ENCODE results near the gene GIT2. TPM values are rescaled to one million over a fixed set of nuclear protein-coding genes. Genes with fewer than 3 reads are reported as not detected.
"Not testable (repeated sequence)": the region's sequence is repeated elsewhere in the genome, so short reads cannot be mapped to it uniquely, and the experiment has no call there.

Gene GIT2
- total and polyA plus RNA-seq, 2 of the 8 experiments (the other 6 are each of a cell fraction or from before 2014, with no cell fraction given) = 9.6 to 20.7 TPM

DNA sequence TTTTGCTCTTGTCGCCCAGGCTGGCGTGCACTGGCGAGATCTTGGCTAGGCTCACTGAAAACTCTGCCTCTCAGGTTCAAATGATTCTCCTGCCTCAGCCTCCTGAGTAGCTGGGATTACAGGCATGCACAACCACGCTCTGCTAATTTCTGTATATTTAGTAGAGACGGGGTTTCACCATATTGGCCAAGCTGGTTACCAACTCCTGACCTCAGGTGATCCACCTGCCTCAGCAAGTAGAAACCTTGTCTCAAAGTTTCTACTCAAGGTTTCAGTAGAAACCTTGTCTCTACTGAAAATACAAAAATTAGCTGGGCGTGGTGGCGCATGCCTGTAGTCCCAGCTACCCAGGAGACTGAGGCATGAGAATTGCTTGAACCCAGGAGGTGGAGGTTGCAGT, 104.4 kb downstream of the GIT2 start:
- WGBS, 2 experiments (ENCODE audit: extremely low coverage in 1 of 2, insufficient coverage in 1 of 2, insufficient read length in 1 of 2, insufficient replicate concordance in 2 of 2, low coverage in 1 of 2, low lambda C conversion rate in 2 of 2, missing lambda C conversion rate in 1 of 2) = 87% methylated on average over 7 of the region's 7 CpGs; no CpG with 5 or more reads in 1 of the 2 experiments
- FAIRE-seq; POLR2A ChIA-PET (ENCODE audit: partially characterized antibody): not testable (repeated sequence)

More for the DNA sequence above, 104.4 kb downstream of the GIT2 start:
- not testable (repeated sequence) for H2BK20ac ChIP-seq (ENCODE audit: low read length); H2BK5ac ChIP-seq (ENCODE audit: low read depth, low read length); H4K5ac ChIP-seq (ENCODE audit: insufficient read length, low read depth, low read length); H3K4me2 ChIP-seq (ENCODE audit: insufficient read depth in 1 of 2, low read depth in 2 of 2, low read length in 2 of 2); H4K91ac ChIP-seq (replicated peaks; ENCODE audit: insufficient read length, low read length); H3K4me1 ChIP-seq (replicated peaks in 1 of 4; ENCODE audit: control insufficient read depth in 3 of 4, insufficient read depth in 4 of 4, low read length in 3 of 4); H3K9ac ChIP-seq (replicated peaks in 1 of 4; ENCODE audit: extremely low read depth in 1 of 4, low read depth in 3 of 4, low read length in 3 of 4); H3K79me2 ChIP-seq (ENCODE audit: control insufficient read depth in 1 of 2, insufficient read depth in 2 of 2, low read length in 2 of 2); H3K18ac ChIP-seq (ENCODE audit: extremely low read depth, low read length); H3K4ac ChIP-seq (replicated peaks; ENCODE audit: insufficient read length, low read depth, low read length); H3K4me3 ChIP-seq (ENCODE audit: extremely low read depth in 1 of 4, insufficient read depth in 2 of 4, low read depth in 3 of 4, low read length in 4 of 4); H2BK120ac ChIP-seq (replicated peaks; ENCODE audit: low read depth, low read length); H2BK12ac ChIP-seq (ENCODE audit: low read depth, low read length); H2AK5ac ChIP-seq (ENCODE audit: low read depth, low read length); H2AFZ ChIP-seq (ENCODE audit: low read length); H3K23ac ChIP-seq (ENCODE audit: insufficient read length); H3K23me2 ChIP-seq (ENCODE audit: low read depth, low read length); H3K79me1 ChIP-seq (ENCODE audit: low read depth, low read length); H3K9me3 ChIP-seq (ENCODE audit: insufficient read depth in 2 of 2, low read depth in 1 of 2, low read length in 1 of 2); H4K20me1 ChIP-seq (replicated peaks in 1 of 2; ENCODE audit: control insufficient read depth in 1 of 2, insufficient read depth in 2 of 2, low read length in 2 of 2); H3K27ac ChIP-seq (ENCODE audit: low read depth, low read length); H3K36me3 ChIP-seq (ENCODE audit: control insufficient read depth in 2 of 4, insufficient read depth in 4 of 4, low read length in 3 of 4); H3K14ac ChIP-seq (ENCODE audit: insufficient read length); DNase-seq (ENCODE audit: low read depth in 1 of 2, low spot score in 2 of 2); H3K56ac ChIP-seq (replicated peaks; ENCODE audit: insufficient read length, low read depth, low read length); H4K8ac ChIP-seq (ENCODE audit: extremely low read depth, insufficient read depth, low read length); H2BK15ac ChIP-seq (ENCODE audit: low read length)
- H3K27me3 ChIP-seq (replicated peaks in 1 of 4; ENCODE audit: control insufficient read depth in 3 of 4, extremely low read depth in 1 of 4, insufficient read depth in 3 of 4, low read length in 3 of 4) = peaks cover 3 to 19% (median 16%) of the 10 kb centered on the region in 4 experiments
- CTCF ChIA-PET (ENCODE audit: partially characterized antibody) = interaction anchor here (0.6 kb wide), 1 partner anchor 226 kb away, joined by 3 read pairs; no protein-coding TSS in a partner anchor
